ENCODE measurements around the gene SEC24D. TPM values are rescaled to one million over a fixed set of nuclear protein-coding genes. Genes with fewer than 3 reads are reported as not detected.

Gene SEC24D
- total RNA-seq, 1 donor from 2014 or later: 48.1 TPM

DNA sequence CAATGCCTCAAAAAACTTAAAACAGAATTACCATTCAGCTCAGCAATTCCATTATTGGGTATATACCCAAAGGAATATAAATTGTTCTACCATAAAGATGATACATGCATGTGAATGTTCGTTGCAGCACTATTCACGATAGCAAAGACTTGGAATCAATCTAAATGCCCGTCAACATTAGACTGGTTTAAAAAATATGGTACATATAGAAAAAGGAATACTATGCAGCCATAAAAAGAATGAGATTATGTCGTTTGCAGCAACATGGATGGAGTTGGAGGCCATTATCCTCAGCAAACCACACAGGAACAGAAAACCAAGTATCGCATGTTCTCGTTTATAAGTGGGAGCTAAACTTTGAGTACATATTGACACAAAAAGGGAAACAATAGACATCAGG lies 41.9 kb upstream of the SEC24D start:
- DNase-seq: no peak
- Histone ChIP-seq H3K4me3 (no peak overlapping the region), H3K27ac (no peak overlapping the region), H3K9me3 (no peaks in the 10 kb centered on the region), H3K4me1 (no peaks in the 10 kb centered on the region), H3K27me3 (no peaks in the 10 kb centered on the region), H3K36me3 (no peaks in the 10 kb centered on the region)
- no peak for ATAC-seq
- intact Hi-C loops (cut with DNase I): no loop called here
- TF ChIP-seq, protein P1, sequence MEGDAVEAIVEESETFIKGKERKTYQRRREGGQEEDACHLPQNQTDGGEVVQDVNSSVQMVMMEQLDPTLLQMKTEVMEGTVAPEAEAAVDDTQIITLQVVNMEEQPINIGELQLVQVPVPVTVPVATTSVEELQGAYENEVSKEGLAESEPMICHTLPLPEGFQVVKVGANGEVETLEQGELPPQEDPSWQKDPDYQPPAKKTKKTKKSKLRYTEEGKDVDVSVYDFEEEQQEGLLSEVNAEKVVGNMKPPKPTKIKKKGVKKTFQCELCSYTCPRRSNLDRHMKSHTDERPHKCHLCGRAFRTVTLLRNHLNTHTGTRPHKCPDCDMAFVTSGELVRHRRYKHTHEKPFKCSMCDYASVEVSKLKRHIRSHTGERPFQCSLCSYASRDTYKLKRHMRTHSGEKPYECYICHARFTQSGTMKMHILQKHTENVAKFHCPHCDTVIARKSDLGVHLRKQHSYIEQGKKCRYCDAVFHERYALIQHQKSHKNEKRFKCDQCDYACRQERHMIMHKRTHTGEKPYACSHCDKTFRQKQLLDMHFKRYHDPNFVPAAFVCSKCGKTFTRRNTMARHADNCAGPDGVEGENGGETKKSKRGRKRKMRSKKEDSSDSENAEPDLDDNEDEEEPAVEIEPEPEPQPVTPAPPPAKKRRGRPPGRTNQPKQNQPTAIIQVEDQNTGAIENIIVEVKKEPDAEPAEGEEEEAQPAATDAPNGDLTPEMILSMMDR (IDR thresholded peaks at IDR 0.05): no peak

GRCh38 chr4:118872181-118872580 lies 36.3 kb upstream of the SEC24D start:
- intact Hi-C loops (cut with DNase I): no loop called here
- Histone ChIP-seq H3K4me3 (no peak overlapping the region), H3K27ac (no peak overlapping the region), H3K36me3 (no peaks in the 10 kb centered on the region), H3K4me1 (no peaks in the 10 kb centered on the region), H3K9me3 (no peaks in the 10 kb centered on the region), H3K27me3 (no peaks in the 10 kb centered on the region)
- no peak for ATAC-seq
- TF ChIP-seq, protein P1 (IDR thresholded peaks at IDR 0.05): no peak
- no peak for DNase-seq

- no peak for ATAC-seq
- Histone ChIP-seq H3K9me3 (no peaks in the 10 kb centered on the region), H3K27ac (no peak overlapping the region), H3K27me3 (no peaks in the 10 kb centered on the region), H3K4me1 (no peaks in the 10 kb centered on the region), H3K36me3 (no peaks in the 10 kb centered on the region), H3K4me3 (no peak overlapping the region)
- intact Hi-C loops (cut with DNase I): no loop called here
- TF ChIP-seq, protein P1 (IDR thresholded peaks at IDR 0.05): no peak
- no peak for DNase-seq
Observed at GRCh38 chr4:118869808-118870342, 33.9 kb upstream of the SEC24D start.

DNA sequence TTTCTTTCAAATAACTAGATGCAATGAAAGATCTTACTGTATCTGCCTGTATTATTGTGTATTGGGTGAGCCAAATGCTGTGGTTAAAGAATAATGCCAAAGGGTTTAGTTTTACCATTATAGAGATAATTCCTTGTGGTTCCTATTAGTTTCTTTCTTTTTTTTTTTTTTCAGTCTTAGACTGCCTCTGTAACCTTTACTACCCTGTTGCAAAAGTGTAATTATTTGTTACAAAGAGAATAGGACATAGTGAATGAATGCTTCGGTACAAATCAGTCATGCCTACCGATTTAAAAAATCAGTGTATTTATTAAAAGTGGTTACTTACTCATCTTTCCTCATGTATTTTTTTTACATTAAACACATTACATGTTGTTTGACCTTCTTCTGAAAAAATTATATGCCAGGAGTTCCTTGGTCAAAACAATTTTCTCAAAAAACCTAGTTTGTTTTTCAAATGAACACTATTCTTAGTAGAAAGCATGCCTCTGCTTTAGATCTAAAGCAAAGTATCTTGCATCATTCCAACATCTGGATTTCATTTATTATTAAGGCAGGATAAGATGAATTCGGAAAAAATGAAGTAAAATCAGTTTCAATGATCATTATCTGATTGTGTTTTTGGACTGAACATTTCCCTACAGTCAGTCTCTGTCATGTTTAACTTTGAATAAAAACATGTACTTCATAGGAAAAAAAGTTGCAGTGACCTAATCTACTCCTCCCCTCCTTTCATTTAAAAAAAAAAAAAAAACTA lies 31.6 kb upstream of the SEC24D start:
- intact Hi-C loops (cut with DNase I): no loop called here
- TF ChIP-seq, protein P1 (IDR thresholded peaks at IDR 0.05): no peak
- H3K36me3 ChIP-seq: no peaks in the 10 kb centered on the region
- no peak for ATAC-seq
- no peak for DNase-seq
- no peak overlapping the region for H3K27ac ChIP-seq
- no peak overlapping the region for H3K4me3 ChIP-seq
- H3K27me3 ChIP-seq: no peaks in the 10 kb centered on the region
- H3K9me3 ChIP-seq: no peaks in the 10 kb centered on the region
- H3K4me1 ChIP-seq: no peaks in the 10 kb centered on the region

DNA sequence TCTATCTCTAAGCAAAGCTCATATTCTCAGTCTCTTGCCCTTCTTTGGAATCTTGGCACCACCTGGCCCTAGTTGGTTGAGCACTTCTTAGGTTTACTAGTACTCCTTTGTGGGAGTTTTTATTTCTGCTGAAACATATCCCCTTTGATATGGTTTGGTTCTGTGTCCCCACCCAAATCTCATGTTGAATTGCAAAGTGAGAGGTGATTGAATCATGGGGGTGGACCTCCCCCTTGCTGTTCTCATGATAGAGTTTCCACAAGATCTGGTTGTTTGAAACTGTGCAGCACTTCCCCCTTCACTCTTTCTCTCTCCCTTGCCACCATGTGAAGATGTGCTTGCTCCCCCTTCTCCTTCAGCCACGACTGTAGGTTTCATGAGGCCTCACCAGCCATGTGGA lies 30.5 kb upstream of the SEC24D start:
- Histone ChIP-seq H3K4me1 (no peaks in the 10 kb centered on the region), H3K36me3 (no peaks in the 10 kb centered on the region), H3K9me3 (no peaks in the 10 kb centered on the region), H3K27ac (no peak overlapping the region), H3K4me3 (no peak overlapping the region), H3K27me3 (no peaks in the 10 kb centered on the region)
- TF ChIP-seq, protein P1 (IDR thresholded peaks at IDR 0.05): no peak
- DNase-seq (no peak), ATAC-seq (no peak)
- intact Hi-C loops (cut with DNase I): no loop called here

Data from upper lobe of right lung (tissue), 1 donor.